ENCODE results near the gene ELFN1. TPM values are rescaled to one million over a fixed set of nuclear protein-coding genes. Genes with fewer than 3 reads are reported as not detected.

The ELFN1 gene
- total RNA-seq, 5 donors from 2014 or later (not counting 1 experiment from before 2014, with no cell fraction given) = 0.06 to 0.12 (median 0.07) TPM; not detected in 2

DNA sequence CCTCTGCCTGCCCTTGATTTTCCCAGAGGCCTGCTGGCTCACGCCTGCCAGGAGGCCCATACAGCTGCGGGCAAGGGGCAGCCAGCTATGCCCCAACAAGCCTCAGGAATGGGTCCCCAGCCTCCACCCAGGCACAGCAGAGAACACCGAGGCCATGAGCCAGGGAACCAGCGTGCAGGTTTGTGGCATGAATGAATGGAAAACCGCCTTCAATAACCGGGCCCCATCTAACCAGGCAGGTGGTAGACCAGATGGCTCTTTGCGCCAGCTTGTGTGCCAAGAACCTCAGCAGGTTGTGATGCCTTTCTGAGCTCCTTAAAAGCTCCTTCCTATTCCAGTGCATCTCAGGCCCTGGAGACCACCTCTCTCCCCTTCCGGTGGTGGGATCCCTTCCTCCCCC, 50.2 kb downstream of the ELFN1 start:
- H3K4me3 ChIP-seq (ENCODE audit: control insufficient read depth in 1 of 2, extremely low read depth in 1 of 2, low read length in 1 of 2) = no peak overlapping the region
- H3K27ac ChIP-seq (ENCODE audit: low read length) = no peak overlapping the region
- H3K27me3 Mint-ChIP-seq = peaks cover 4 to 12% of the 10 kb centered on the region in 2 donors
- no peaks in the 10 kb centered on the region for H3K9me3 Mint-ChIP-seq
- peaks cover 0 to 5% of the 10 kb centered on the region in 2 experiments for H3K4me1 ChIP-seq (ENCODE audit: control insufficient read depth in 1 of 2, extremely low read depth in 1 of 2, insufficient read depth in 2 of 2, low read length in 2 of 2)
- H3K36me3 ChIP-seq (ENCODE audit: control insufficient read depth in 2 of 2, extremely low read depth in 1 of 2, insufficient read depth in 1 of 2, low read length in 1 of 2) = no peaks in the 10 kb centered on the region
- H3K9me3 ChIP-seq = no peaks in the 10 kb centered on the region
- H3K4me1 Mint-ChIP-seq = peaks cover 8 to 12% (median 9%) of the 10 kb centered on the region in 3 donors
- H3K36me3 Mint-ChIP-seq = no peaks in the 10 kb centered on the region
- DNase-seq (peak in 1 of 35 experiments; percentile 19), ATAC-seq (replicated peaks in 1 of 4) (no peak)
- ChIA-PET POLR2A (interaction anchor here in 1 of 2 donors (0.6 kb wide), 1 partner anchor 656 kb away, joined by 5 read pairs; no protein-coding TSS in a partner anchor), CTCF (no interaction called here)
- H3K27me3 ChIP-seq (replicated peaks in 1 of 2; ENCODE audit: control insufficient read depth in 2 of 2, extremely low read depth in 1 of 2, insufficient read depth in 2 of 2, low read length in 1 of 2) = peaks cover 0 to 27% of the 10 kb centered on the region in 2 experiments
- 75% methylated on average over 6 of the region's 8 CpGs for WGBS (ENCODE audit: insufficient coverage)
- H3K27ac Mint-ChIP-seq = no peak overlapping the region
- H3K4me3 Mint-ChIP-seq = no peak overlapping the region

DNA sequence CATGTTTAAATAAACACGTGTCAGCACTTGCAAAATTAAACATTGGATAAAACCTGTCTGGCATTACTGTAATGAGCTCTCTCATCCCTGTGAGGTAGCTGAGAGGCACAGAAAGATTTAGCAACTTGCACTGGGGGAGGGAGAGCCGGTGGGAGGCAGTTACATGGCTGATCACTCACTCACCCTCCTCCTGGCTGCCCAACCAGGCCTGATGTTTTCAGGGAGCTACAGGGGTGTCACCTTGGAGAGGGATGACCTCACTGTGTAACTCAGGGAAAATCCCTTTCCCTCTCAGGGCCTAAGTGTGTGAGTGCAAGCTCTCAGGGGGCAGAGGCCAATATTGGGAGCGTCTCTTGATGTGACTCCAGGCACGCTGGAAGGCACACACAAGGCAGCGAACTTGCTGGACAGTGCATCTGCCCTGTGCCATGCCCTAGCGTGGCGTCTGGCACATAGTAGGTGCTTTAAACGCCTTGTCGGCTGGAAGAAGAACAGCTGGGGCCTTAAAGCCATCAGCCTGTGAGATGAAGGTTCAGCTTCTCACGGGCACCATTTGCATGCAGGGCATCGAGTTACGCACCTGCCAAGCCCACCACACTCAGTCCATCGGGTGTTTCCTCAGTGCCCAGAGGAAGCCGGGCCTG, 51.1 kb downstream of the ELFN1 start:
- H3K27me3 Mint-ChIP-seq = peaks cover 9 to 12% of the 10 kb centered on the region in 2 donors
- H3K27me3 ChIP-seq (replicated peaks in 1 of 2; ENCODE audit: control insufficient read depth in 2 of 2, extremely low read depth in 1 of 2, insufficient read depth in 2 of 2, low read length in 1 of 2) = peaks cover 0 to 28% of the 10 kb centered on the region in 2 experiments
- no peaks in the 10 kb centered on the region for H3K9me3 Mint-ChIP-seq
- POLR2A ChIA-PET = interaction anchor here in 1 of 2 donors (0.6 kb wide), 1 partner anchor 655 kb away, joined by 5 read pairs; no protein-coding TSS in a partner anchor
- no peak for DNase-seq
- no peaks in the 10 kb centered on the region for H3K9me3 ChIP-seq
- no peak overlapping the region for H3K27ac ChIP-seq (ENCODE audit: low read length)
- H3K4me1 ChIP-seq (ENCODE audit: control insufficient read depth in 1 of 2, extremely low read depth in 1 of 2, insufficient read depth in 2 of 2, low read length in 2 of 2) = peaks cover 0 to 5% of the 10 kb centered on the region in 2 experiments
- no peak overlapping the region for H3K27ac Mint-ChIP-seq
- H3K36me3 Mint-ChIP-seq = no peaks in the 10 kb centered on the region
- WGBS (ENCODE audit: insufficient coverage) = 87% methylated on average over 7 of the region's 14 CpGs
- CTCF ChIA-PET = no interaction called here
- peaks cover 8 to 12% (median 9%) of the 10 kb centered on the region in 3 donors for H3K4me1 Mint-ChIP-seq
- no peak overlapping the region for H3K4me3 Mint-ChIP-seq
- H3K36me3 ChIP-seq (ENCODE audit: control insufficient read depth in 2 of 2, extremely low read depth in 1 of 2, insufficient read depth in 1 of 2, low read length in 1 of 2) = no peaks in the 10 kb centered on the region
- ATAC-seq (replicated peaks in 1 of 4) = no peak
- no peak overlapping the region for H3K4me3 ChIP-seq (ENCODE audit: control insufficient read depth in 1 of 2, extremely low read depth in 1 of 2, low read length in 1 of 2)

DNA sequence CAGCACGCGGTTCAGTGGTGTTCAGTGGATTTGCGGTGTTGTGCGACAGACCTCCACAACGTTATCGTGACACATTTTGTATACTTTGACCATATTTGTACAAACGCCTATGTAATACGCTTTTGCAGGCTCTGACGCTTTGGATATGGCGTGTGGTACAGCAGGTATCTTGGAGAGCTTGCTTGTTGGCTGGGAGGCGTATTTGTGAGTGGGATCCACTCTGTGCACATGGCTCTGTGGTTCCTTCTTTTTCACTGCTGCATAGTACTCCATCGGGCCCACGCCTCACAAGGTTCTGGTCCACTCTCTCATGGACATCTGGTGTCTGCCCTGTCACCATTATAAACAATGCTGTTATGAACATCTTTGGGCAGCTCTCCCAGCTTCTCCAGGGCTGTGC, 53.2 kb downstream of the ELFN1 start:
- no peak for ATAC-seq (replicated peaks in 1 of 4)
- H3K4me1 Mint-ChIP-seq = no peaks in the 10 kb centered on the region
- no peak overlapping the region for H3K27ac Mint-ChIP-seq
- Histone ChIP-seq H3K4me3 (ENCODE audit: control insufficient read depth in 1 of 2, extremely low read depth in 1 of 2, low read length in 1 of 2) (no peak overlapping the region), H3K9me3 (no peaks in the 10 kb centered on the region), H3K4me1 (ENCODE audit: control insufficient read depth in 1 of 2, extremely low read depth in 1 of 2, insufficient read depth in 2 of 2, low read length in 2 of 2) (no peaks in the 10 kb centered on the region), H3K36me3 (ENCODE audit: control insufficient read depth in 2 of 2, extremely low read depth in 1 of 2, insufficient read depth in 1 of 2, low read length in 1 of 2) (no peaks in the 10 kb centered on the region), H3K27ac (ENCODE audit: low read length) (no peak overlapping the region), H3K27me3 (replicated peaks in 1 of 2; ENCODE audit: control insufficient read depth in 2 of 2, extremely low read depth in 1 of 2, insufficient read depth in 2 of 2, low read length in 1 of 2) (peaks cover 0 to 40% of the 10 kb centered on the region in 2 experiments)
- CTCF ChIA-PET = no interaction called here
- H3K36me3 Mint-ChIP-seq = no peaks in the 10 kb centered on the region
- no peaks in the 10 kb centered on the region for H3K9me3 Mint-ChIP-seq
- H3K27me3 Mint-ChIP-seq = peaks cover 6 to 7% of the 10 kb centered on the region in 2 donors
- no peak for DNase-seq
- 94% methylated on average over 12 of the region's 13 CpGs for WGBS (ENCODE audit: insufficient coverage)
- no peak overlapping the region for H3K4me3 Mint-ChIP-seq
- POLR2A ChIA-PET = no interaction called here

DNA sequence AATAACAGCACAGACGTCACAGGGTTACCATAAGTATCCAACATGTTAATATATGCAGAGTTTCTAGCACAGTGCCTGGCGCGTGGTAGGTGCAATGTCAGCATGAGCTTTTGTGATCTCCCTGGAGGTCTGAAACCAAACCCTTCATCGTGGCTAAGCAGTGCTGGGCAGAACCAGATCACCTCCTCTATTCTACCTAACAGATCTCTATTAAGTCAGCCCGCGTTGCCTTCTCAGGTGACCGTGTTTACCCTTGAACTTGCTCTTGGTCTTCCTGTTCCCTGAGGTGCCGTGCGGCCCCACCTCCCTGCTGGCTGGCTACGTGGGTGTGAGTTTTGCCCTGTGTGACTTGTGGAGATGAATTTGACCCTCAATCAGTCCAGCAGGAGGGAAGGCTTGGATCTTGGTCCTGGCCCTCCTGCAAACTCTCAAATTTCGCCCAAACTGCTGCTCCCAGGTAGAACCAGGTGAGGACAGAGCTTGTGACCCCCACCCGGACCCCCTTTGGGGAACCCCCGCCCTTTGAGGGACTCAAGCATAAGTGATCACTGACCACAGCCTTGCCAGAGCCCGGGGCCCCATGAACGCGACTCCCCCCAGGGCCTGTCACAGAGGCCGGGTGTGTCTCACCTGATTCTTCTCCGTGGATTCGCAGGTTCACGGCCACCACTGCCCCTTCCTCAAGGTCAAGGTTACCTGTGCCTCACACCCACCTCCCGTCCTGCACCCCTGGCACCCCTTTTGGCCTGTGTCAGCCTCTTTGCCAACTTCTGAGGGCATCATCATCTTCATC, 54.2 kb downstream of the ELFN1 start:
- ChIA-PET POLR2A (no interaction called here), CTCF (no interaction called here)
- Mint-ChIP-seq H3K27ac (no peak overlapping the region), H3K4me3 (no peak overlapping the region), H3K36me3 (no peaks in the 10 kb centered on the region), H3K9me3 (no peaks in the 10 kb centered on the region), H3K4me1 (no peaks in the 10 kb centered on the region), H3K27me3 (peaks cover 6 to 10% of the 10 kb centered on the region in 2 donors)
- DNase-seq (no peak), ATAC-seq (replicated peaks in 1 of 4) (no peak)
- H3K36me3 ChIP-seq (ENCODE audit: control insufficient read depth in 2 of 2, extremely low read depth in 1 of 2, insufficient read depth in 1 of 2, low read length in 1 of 2) = peaks cover 0 to 4% of the 10 kb centered on the region in 2 donors
- 84% methylated on average over 15 of the region's 21 CpGs for WGBS (ENCODE audit: insufficient coverage)
- H3K9me3 ChIP-seq = no peaks in the 10 kb centered on the region
- no peak overlapping the region for H3K27ac ChIP-seq (ENCODE audit: low read length)
- no peaks in the 10 kb centered on the region for H3K4me1 ChIP-seq (ENCODE audit: control insufficient read depth in 1 of 2, extremely low read depth in 1 of 2, insufficient read depth in 2 of 2, low read length in 2 of 2)
- no peak overlapping the region for H3K4me3 ChIP-seq (ENCODE audit: control insufficient read depth in 1 of 2, extremely low read depth in 1 of 2, low read length in 1 of 2)
- H3K27me3 ChIP-seq (replicated peaks in 1 of 2; ENCODE audit: control insufficient read depth in 2 of 2, extremely low read depth in 1 of 2, insufficient read depth in 2 of 2, low read length in 1 of 2) = peaks cover 0 to 42% of the 10 kb centered on the region in 2 experiments

DNA sequence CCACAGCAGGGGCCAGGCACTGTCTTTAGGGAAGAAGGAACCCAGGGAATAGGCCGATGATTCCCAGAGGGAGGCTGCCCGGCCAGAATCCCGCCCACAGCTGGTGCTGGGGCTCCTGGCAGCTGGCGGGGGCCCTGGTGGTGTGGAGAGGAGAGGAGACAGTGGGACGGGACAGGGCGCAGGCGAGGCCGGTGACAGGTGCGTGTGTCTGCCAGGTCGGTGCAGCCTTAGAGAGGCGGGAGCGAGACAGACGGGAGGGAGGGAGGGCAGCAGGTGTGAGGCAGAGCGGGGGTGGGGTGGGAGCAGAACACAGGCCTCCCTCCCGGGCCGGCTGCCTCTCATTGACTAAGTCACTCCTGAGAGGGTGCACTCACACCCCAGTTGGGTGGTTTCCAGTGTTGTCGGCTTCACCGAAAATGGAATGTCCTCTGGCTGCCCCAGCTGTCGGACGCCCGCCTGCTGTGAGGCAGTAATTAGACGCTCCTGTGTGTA, 55.2 kb downstream of the ELFN1 start:
- Mint-ChIP-seq H3K9me3 (no peaks in the 10 kb centered on the region), H3K27me3 (peaks cover 6 to 10% of the 10 kb centered on the region in 2 donors), H3K27ac (no peak overlapping the region), H3K36me3 (no peaks in the 10 kb centered on the region), H3K4me3 (no peak overlapping the region), H3K4me1 (no peaks in the 10 kb centered on the region)
- POLR2A ChIA-PET = no interaction called here
- Histone ChIP-seq H3K27me3 (replicated peaks in 1 of 2; ENCODE audit: control insufficient read depth in 2 of 2, extremely low read depth in 1 of 2, insufficient read depth in 2 of 2, low read length in 1 of 2) (peaks cover 0 to 42% of the 10 kb centered on the region in 2 experiments), H3K9me3 (no peaks in the 10 kb centered on the region), H3K27ac (ENCODE audit: low read length) (no peak overlapping the region), H3K36me3 (ENCODE audit: control insufficient read depth in 2 of 2, extremely low read depth in 1 of 2, insufficient read depth in 1 of 2, low read length in 1 of 2) (peaks cover 0 to 6% of the 10 kb centered on the region in 2 donors), H3K4me1 (ENCODE audit: control insufficient read depth in 1 of 2, extremely low read depth in 1 of 2, insufficient read depth in 2 of 2, low read length in 2 of 2) (no peaks in the 10 kb centered on the region), H3K4me3 (ENCODE audit: control insufficient read depth in 1 of 2, extremely low read depth in 1 of 2, low read length in 1 of 2) (no peak overlapping the region)
- peak in 1 of 4 experiments; percentile 24 for ATAC-seq (replicated peaks in 1 of 4)
- CTCF ChIA-PET = no interaction called here
- 44% methylated on average over 20 of the region's 22 CpGs for WGBS (ENCODE audit: insufficient coverage)
- DNase-seq = no peak

DNA sequence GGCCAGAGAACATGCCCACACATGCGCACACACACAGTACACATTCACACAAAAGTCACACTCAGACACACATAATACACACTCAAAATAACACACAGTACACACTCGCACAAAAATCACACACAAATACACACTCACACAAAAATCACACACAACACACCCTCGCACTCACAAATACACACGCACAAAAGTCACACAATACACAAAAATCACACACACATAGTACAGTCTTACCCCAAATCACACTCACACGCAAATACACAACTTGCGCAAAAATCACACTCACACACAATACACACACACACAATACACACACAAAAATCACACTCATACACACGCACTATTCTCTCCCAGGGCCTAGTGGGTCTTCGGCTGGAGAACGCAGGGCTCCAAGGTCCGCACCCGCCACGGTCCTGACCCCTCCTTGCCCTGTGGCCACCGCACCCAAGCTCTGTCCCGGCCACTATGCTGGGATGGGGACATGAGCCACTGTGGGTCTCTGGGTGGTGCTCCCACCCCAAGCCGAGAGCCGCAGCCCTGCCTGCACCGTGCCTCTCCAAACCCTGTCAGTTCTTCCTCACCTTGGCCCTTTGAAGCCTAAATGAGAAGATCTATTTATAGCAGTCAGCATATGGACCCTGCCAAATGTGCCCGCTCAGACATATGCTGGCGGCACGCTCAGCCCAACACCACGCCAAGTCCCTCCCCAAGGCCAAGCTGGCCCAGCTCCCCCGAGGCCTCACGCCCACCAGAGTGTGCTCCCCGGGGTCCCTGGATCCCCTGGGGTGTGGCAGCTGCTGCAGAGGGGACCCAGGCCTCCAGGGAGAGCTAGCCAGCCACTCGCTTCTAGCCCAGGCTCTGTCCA, 55.9 kb downstream of the ELFN1 start:
- Histone ChIP-seq H3K4me1 (ENCODE audit: control insufficient read depth in 1 of 2, extremely low read depth in 1 of 2, insufficient read depth in 2 of 2, low read length in 2 of 2) (no peaks in the 10 kb centered on the region), H3K4me3 (ENCODE audit: control insufficient read depth in 1 of 2, extremely low read depth in 1 of 2, low read length in 1 of 2) (no peak overlapping the region), H3K36me3 (ENCODE audit: control insufficient read depth in 2 of 2, extremely low read depth in 1 of 2, insufficient read depth in 1 of 2, low read length in 1 of 2) (peaks cover 0 to 6% of the 10 kb centered on the region in 2 donors), H3K27ac (ENCODE audit: low read length) (no peak overlapping the region), H3K9me3 (no peaks in the 10 kb centered on the region), H3K27me3 (replicated peaks in 1 of 2; ENCODE audit: control insufficient read depth in 2 of 2, extremely low read depth in 1 of 2, insufficient read depth in 2 of 2, low read length in 1 of 2) (peaks cover 0 to 42% of the 10 kb centered on the region in 2 experiments)
- DNase-seq (no peak), ATAC-seq (replicated peaks in 1 of 4) (no peak)
- Mint-ChIP-seq H3K36me3 (no peaks in the 10 kb centered on the region), H3K9me3 (no peaks in the 10 kb centered on the region), H3K27ac (no peak overlapping the region), H3K4me3 (no peak overlapping the region), H3K27me3 (peaks cover 6 to 10% of the 10 kb centered on the region in 2 donors), H3K4me1 (no peaks in the 10 kb centered on the region)
- WGBS (ENCODE audit: insufficient coverage) = 91% methylated on average over 20 of the region's 25 CpGs
- ChIA-PET POLR2A (no interaction called here), CTCF (no interaction called here)

Measured in T-cell (primary cell).